ENCODE data around the gene PAXX. TPM values are rescaled to one million over a fixed set of nuclear protein-coding genes. Genes with fewer than 3 reads are reported as not detected.
A peak's percentile ranks its signal among the peaks of the same experiment; 100 is the strongest.

Gene PAXX
- total RNA-seq, 3 donors from 2014 or later (not counting 1 experiment from before 2014, with no cell fraction given), result 161 to 188 (median 161) TPM

- Histone ChIP-seq H3K4me1 (ENCODE audit: control insufficient read depth, insufficient read depth, low read length) (peaks cover 31% of the 10 kb centered on the region), H3K27ac (ENCODE audit: low read length) (no peak overlapping the region), H3K36me3 (ENCODE audit: control insufficient read depth, insufficient read depth, low read length) (peaks cover 9% of the 10 kb centered on the region), H3K27me3 (ENCODE audit: control insufficient read depth, insufficient read depth, low read length) (peaks cover 11% of the 10 kb centered on the region), H3K4me3 (ENCODE audit: low read length) (no peak overlapping the region), H3K9me3 (ENCODE audit: control insufficient read depth, insufficient read depth, low read length) (no peaks in the 10 kb centered on the region)
- intact Hi-C loops (cut with micrococcal nuclease), result no loop called here
- no peak overlapping the region for H3K27ac Mint-ChIP-seq
- no peak for DNase-seq
- peaks cover 0 to 7% of the 10 kb centered on the region in 2 donors for H3K27me3 Mint-ChIP-seq (ENCODE audit: low read depth in 2 of 2)
- no peaks in the 10 kb centered on the region for H3K36me3 Mint-ChIP-seq
- WGBS (ENCODE audit: insufficient coverage), result 96% methylated on average over 4 of the region's 4 CpGs
- H3K9me3 Mint-ChIP-seq, result no peaks in the 10 kb centered on the region
- H3K4me3 Mint-ChIP-seq, result no peak overlapping the region
- ATAC-seq, result no peak
- TF ChIP-seq CTCF (IDR thresholded peaks at IDR 0.05), result no peak
- peaks cover 13 to 39% of the 10 kb centered on the region in 2 donors for H3K4me1 Mint-ChIP-seq
Observed at GRCh38 chr9:136988872-136989271, 3.4 kb upstream of the PAXX start.

GRCh38 chr9:136990242-136990911 lies 1.8 kb upstream of the PAXX start:
- Mint-ChIP-seq H3K36me3 (no peaks in the 10 kb centered on the region), H3K9me3 (no peaks in the 10 kb centered on the region), H3K27me3 (ENCODE audit: low read depth in 2 of 2) (peaks cover 0 to 4% of the 10 kb centered on the region in 2 donors), H3K27ac (peak overlapping the region; percentile 92 to 96), H3K4me3 (peak overlapping the region; percentile 38), H3K4me1 (peaks cover 15 to 41% of the 10 kb centered on the region in 2 donors)
- Histone ChIP-seq H3K4me3 (ENCODE audit: low read length) (no peak overlapping the region), H3K27ac (ENCODE audit: low read length) (no peak overlapping the region), H3K27me3 (ENCODE audit: control insufficient read depth, insufficient read depth, low read length) (peaks cover 2% of the 10 kb centered on the region), H3K36me3 (ENCODE audit: control insufficient read depth, insufficient read depth, low read length) (peaks cover 16% of the 10 kb centered on the region), H3K4me1 (ENCODE audit: control insufficient read depth, insufficient read depth, low read length) (peaks cover 35% of the 10 kb centered on the region), H3K9me3 (ENCODE audit: control insufficient read depth, insufficient read depth, low read length) (no peaks in the 10 kb centered on the region)
- DNase-seq (no peak), ATAC-seq (no peak)
- no peak for TF ChIP-seq CTCF (IDR thresholded peaks at IDR 0.05)
- intact Hi-C loops (cut with micrococcal nuclease), result no loop called here
- 87% methylated on average over 10 of the region's 10 CpGs for WGBS (ENCODE audit: insufficient coverage)

- Histone ChIP-seq H3K36me3 (ENCODE audit: control insufficient read depth, insufficient read depth, low read length) (peaks cover 16% of the 10 kb centered on the region), H3K4me1 (ENCODE audit: control insufficient read depth, insufficient read depth, low read length) (peaks cover 60% of the 10 kb centered on the region), H3K4me3 (ENCODE audit: low read length) (peak overlapping the region; percentile 81), H3K9me3 (ENCODE audit: control insufficient read depth, insufficient read depth, low read length) (no peaks in the 10 kb centered on the region), H3K27me3 (ENCODE audit: control insufficient read depth, insufficient read depth, low read length) (no peaks in the 10 kb centered on the region), H3K27ac (ENCODE audit: low read length) (peak overlapping the region; percentile 96)
- H3K4me1 Mint-ChIP-seq, result peaks cover 21 to 58% of the 10 kb centered on the region in 2 donors
- peaks cover 0 to 2% of the 10 kb centered on the region in 2 donors for H3K27me3 Mint-ChIP-seq (ENCODE audit: low read depth in 2 of 2)
- H3K4me3 Mint-ChIP-seq, result peak overlapping the region; percentile 88
- 34% methylated on average over 18 of the region's 18 CpGs for WGBS (ENCODE audit: insufficient coverage)
- H3K36me3 Mint-ChIP-seq, result no peaks in the 10 kb centered on the region
- DNase-seq (no peak), ATAC-seq (no peak)
- intact Hi-C loops (cut with micrococcal nuclease), result loop anchor here (1.0 to 2.0 kb wide), 3 partner anchors 15 to 111 kb away; no protein-coding TSS in a partner anchor
- no peak for TF ChIP-seq CTCF (IDR thresholded peaks at IDR 0.05)
- H3K9me3 Mint-ChIP-seq, result no peaks in the 10 kb centered on the region
- peak overlapping the region; percentile 92 to 96 for H3K27ac Mint-ChIP-seq
Observed at GRCh38 chr9:136992819-136993369, 672 bp downstream of the PAXX start.

Measured in natural killer cell (primary cell).